Progenitor cell of endocrine pancreas (in vitro differentiated cells): ENCODE results near the gene DNAH5. TPM values are rescaled to one million over a fixed set of nuclear protein-coding genes. Genes with fewer than 3 reads are reported as not detected.

ENCODE experiments used
- DNase-seq: peaks from one replicate; pipeline ENCODE4 v3.0.0; 2021; ENCODE audit warnings: low spot score; ENCODE audit not compliant: unreplicated experiment
- H3K27ac Mint-ChIP-seq: 2 replicates; pipeline ENCODE4 v1.8.0; 2021; ENCODE audit warnings: mild to moderate bottlenecking, moderate library complexity, mixed read lengths
- H3K27me3 Mint-ChIP-seq: 2 replicates; pipeline ENCODE4 v1.8.0; 2021; ENCODE audit warnings: mixed read lengths
- H3K36me3 Mint-ChIP-seq: 2 replicates; pipeline ENCODE4 v1.8.0; 2022; ENCODE audit warnings: mixed read lengths; ENCODE audit not compliant: insufficient read depth
- H3K4me1 Mint-ChIP-seq: 2 replicates; pipeline ENCODE4 v1.8.0; 2021; ENCODE audit warnings: low read depth, mixed read lengths
- H3K4me3 Mint-ChIP-seq: 2 replicates; pipeline ENCODE4 v1.8.0; 2021; ENCODE audit warnings: low read depth, mild to moderate bottlenecking, moderate library complexity, mixed read lengths
- H3K9me3 Mint-ChIP-seq: 2 replicates; pipeline ENCODE4 v1.8.0; 2021; ENCODE audit warnings: low read depth, mixed read lengths
- CTCF ChIP-seq: fragments of 200-600 bp; sonication (generic); IDR thresholded peaks from one replicate; pipeline ENCODE4 v1.5.0; 2021; ENCODE audit warnings: antibody characterized with exemption, mild to moderate bottlenecking; ENCODE audit not compliant: unreplicated experiment
- total RNA-seq: library from RNA; stranded (reverse); gene quantifications from 2 replicates; pipeline ENCODE4 v1.2.1, GENCODE V29; 2021

The DNAH5 gene
- total RNA-seq, 1 donor from 2014 or later, result 1.4 TPM

- no peak for DNase-seq
- no peaks in the 10 kb centered on the region for H3K4me1 Mint-ChIP-seq
- no peaks in the 10 kb centered on the region for H3K36me3 Mint-ChIP-seq
- peaks cover 3% of the 10 kb centered on the region for H3K9me3 Mint-ChIP-seq
- no peak overlapping the region for H3K27ac Mint-ChIP-seq
- H3K4me3 Mint-ChIP-seq, result no peak overlapping the region
- no peak for TF ChIP-seq CTCF
- no peaks in the 10 kb centered on the region for H3K27me3 Mint-ChIP-seq
Measured at GRCh38 chr5:13745508-13745907, 199.0 kb downstream of the DNAH5 start.

GRCh38 chr5:13740471-13740870, 204.0 kb downstream of the DNAH5 start:
- Mint-ChIP-seq H3K36me3 (no peaks in the 10 kb centered on the region), H3K4me3 (no peak overlapping the region), H3K9me3 (peaks cover 6% of the 10 kb centered on the region), H3K27me3 (no peaks in the 10 kb centered on the region), H3K27ac (no peak overlapping the region), H3K4me1 (no peaks in the 10 kb centered on the region)
- DNase-seq, result no peak
- no peak for TF ChIP-seq CTCF

GRCh38 chr5:13739479-13739878, 205.0 kb downstream of the DNAH5 start:
- Mint-ChIP-seq H3K27ac (no peak overlapping the region), H3K27me3 (no peaks in the 10 kb centered on the region), H3K4me3 (no peak overlapping the region), H3K9me3 (peaks cover 9% of the 10 kb centered on the region), H3K36me3 (peaks cover under 1% of the 10 kb centered on the region), H3K4me1 (no peaks in the 10 kb centered on the region)
- no peak for TF ChIP-seq CTCF
- DNase-seq, result no peak

- Mint-ChIP-seq H3K9me3 (peaks cover 8% of the 10 kb centered on the region), H3K4me3 (no peak overlapping the region), H3K27me3 (no peaks in the 10 kb centered on the region), H3K4me1 (no peaks in the 10 kb centered on the region), H3K27ac (no peak overlapping the region), H3K36me3 (peaks cover 1% of the 10 kb centered on the region)
- no peak for DNase-seq
- TF ChIP-seq CTCF, result no peak
Measured at GRCh38 chr5:13735691-13736090, 208.8 kb downstream of the DNAH5 start.

- TF ChIP-seq CTCF, result no peak
- peaks cover 8% of the 10 kb centered on the region for H3K9me3 Mint-ChIP-seq
- no peaks in the 10 kb centered on the region for H3K4me1 Mint-ChIP-seq
- no peak for DNase-seq
- H3K27me3 Mint-ChIP-seq, result no peaks in the 10 kb centered on the region
- peaks cover 1% of the 10 kb centered on the region for H3K36me3 Mint-ChIP-seq
- H3K27ac Mint-ChIP-seq, result no peak overlapping the region
- H3K4me3 Mint-ChIP-seq, result no peak overlapping the region
Measured at GRCh38 chr5:13731121-13731628, 213.3 kb downstream of the DNAH5 start.
